NB4 (cell line): ENCODE results near the gene GPR141.

ENCODE experiments used
- CTCF ChIP-seq: IDR thresholded peaks from one replicate; pipeline ENCODE4 v1.5.1; 2012; ENCODE audit warnings: low read depth, low read length
- MAX ChIP-seq: IDR thresholded peaks from 2 replicates; pipeline ENCODE4 v1.6.1; 2011; ENCODE audit warnings: low read depth, low read length
- MYC ChIP-seq: IDR thresholded peaks from 2 replicates; pipeline ENCODE4 v1.6.1; 2011; ENCODE audit warnings: low read depth, low read length
- POLR2A ChIP-seq: IDR thresholded peaks from 2 replicates; pipeline ENCODE4 v1.6.1; 2011; ENCODE audit warnings: mild to moderate bottlenecking; ENCODE audit not compliant: insufficient read length; ENCODE audit errors: extremely low read depth

- TF ChIP-seq POLR2A (no peak), CTCF (no peak), MAX (no peak), MYC (no peak)
Observed at GRCh38 chr7:37671876-37672275, 11.7 kb upstream of the GPR141 start.
